Activated CD4-positive, alpha-beta T cell treated with anti-CD3 and anti-CD28 coated beads, Interleukin-2, amount 50 U/mL, for 16 hours (primary cell): ENCODE results near the gene HCFC2.
"Not testable (repeated sequence)": the region's sequence is repeated elsewhere in the genome, so short reads cannot be mapped to it uniquely, and the experiment has no call there.

Source experiments
- DNase-seq: peaks from one replicate; pipeline ENCODE4 v3.0.0-alpha.2; 2020

HCFC2 gene

DNA sequence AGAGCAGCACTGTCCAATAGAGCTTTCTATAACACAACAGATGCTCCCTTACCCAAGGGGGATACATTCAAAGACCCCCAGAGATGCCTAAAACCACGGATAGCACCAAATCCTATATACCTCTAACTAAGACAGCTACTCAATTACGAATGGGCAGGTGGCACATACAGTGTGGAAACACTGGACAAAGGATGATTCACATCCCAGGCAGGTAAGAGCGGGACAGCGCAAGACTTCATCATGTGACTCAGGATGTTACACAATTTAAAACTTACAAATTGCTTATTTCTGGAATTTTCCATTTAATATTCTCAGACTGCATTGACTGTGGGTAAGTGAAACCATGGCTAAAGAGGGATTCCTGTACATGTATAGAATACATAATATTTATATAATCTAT, 5.5 kb upstream of the HCFC2 start:
- DNase-seq, result no peak

DNA sequence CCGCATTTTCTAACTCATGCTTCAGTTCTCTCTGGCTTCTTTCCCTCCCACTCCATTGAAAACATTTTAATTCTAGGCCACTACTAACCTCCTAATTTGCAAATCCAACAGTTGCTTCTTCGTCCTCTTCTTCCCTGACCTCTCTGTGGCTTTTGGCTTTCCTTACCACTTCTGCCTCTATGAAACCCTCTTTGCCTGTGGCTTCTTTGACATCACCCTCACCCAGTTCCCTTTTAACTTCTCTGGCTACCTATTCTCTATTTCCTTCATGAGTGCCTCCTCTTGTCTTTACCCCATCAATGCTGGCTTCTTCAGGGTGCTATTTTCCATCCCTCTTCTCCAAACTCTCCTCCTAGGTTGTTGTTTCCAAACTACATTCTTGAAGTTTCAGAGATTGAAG, 4.4 kb upstream of the HCFC2 start:
- DNase-seq, result no peak

DNA sequence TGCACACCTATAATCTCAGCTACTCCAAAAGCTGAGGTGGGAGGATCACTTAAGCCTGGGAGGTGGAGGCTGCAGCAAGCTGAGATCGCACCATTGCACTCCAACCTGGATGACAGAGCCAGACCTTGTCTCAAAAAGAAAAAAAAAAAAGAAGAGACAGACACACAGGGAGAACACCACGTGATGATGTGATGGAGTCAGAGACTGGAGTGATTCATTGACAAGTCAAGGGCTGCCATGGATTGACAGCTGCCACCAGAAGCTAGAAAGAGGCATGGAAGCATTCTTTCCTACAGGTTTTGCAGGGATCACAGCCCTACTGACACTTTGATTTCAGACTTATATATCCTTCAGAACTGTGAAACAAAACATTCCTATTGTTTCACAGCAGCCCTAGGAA, 3.5 kb upstream of the HCFC2 start:
- DNase-seq, result no peak

DNA sequence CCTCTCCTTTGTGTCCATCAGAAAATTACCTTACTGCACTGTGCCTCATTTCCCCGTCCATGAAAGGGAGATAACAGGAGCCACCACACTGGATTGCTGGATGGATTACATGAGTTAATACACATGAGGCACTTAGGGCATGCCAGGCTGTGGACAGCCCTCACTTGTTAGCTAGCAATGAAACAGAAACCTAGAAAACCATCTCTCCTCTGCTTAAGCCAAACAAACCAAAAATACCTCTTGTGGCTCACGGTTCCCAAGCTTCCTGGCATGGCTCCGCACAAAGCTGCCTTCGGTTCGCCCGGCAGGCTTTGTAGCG, 660 bp upstream of the HCFC2 start:
- peak; percentile 22 for DNase-seq

- peak; percentile 2 for DNase-seq
Measured at GRCh38 chr12:104064842-104065427, 604 bp downstream of the HCFC2 start.

- no peak for DNase-seq
Measured at GRCh38 chr12:104072099-104072498, 7.8 kb downstream of the HCFC2 start.

GRCh38 chr12:104073699-104074098, 9.4 kb downstream of the HCFC2 start:
- DNase-seq, result no peak

DNA sequence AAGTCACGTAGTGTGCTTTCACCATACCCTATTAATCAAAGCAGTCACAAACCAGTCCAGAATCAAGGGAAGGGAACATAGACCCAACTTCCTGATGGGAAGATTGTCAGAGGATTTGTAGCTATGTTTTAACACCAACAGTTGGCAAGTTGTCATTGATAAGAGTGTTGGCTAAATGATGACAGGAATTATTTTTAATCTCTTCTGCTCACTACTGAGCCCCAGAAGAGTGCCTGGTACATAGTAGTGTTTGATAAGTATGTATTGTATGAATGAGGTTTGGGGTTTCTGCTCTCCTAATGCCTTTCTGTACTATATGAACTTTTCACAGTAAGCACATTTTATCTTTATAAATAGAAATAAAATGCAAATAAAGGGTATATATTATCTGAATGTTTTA, 14.7 kb downstream of the HCFC2 start:
- DNase-seq, result no peak

GRCh38 chr12:104080764-104081163, 16.4 kb downstream of the HCFC2 start:
- no peak for DNase-seq

DNA sequence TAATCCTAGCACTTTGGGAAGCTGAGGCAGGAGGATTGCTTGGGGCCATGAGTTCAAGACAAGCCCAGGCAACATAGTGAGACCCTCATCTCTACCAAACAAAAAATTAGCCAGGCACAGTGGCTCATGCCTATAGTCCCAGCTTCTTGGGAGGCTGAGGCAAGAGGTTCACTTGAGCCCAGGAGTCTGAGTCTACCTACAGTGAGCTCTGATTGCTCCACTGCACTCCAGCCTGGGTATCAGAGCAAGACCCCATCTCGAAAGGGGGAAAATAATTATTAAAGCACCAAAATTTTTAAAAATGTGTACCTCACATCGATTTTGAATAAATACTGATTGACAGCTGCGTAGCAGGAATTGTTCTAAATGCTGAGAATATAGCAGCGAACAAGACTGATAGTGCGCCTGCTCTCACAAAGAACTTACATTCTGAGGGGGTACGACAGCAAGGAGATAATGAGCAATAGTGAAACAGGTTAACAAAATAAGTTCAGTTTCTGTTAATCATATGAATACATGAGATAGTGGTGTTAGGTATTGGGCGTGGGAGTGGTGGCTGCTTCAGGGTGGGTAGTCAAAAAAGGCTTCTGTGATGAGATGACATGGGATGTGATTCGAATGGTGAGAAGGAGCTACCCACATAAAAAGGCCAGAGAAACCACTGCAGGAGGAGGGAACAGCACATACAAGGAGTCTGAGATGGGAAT, 19.6 kb downstream of the HCFC2 start:
- peak; percentile 84 for DNase-seq

DNA sequence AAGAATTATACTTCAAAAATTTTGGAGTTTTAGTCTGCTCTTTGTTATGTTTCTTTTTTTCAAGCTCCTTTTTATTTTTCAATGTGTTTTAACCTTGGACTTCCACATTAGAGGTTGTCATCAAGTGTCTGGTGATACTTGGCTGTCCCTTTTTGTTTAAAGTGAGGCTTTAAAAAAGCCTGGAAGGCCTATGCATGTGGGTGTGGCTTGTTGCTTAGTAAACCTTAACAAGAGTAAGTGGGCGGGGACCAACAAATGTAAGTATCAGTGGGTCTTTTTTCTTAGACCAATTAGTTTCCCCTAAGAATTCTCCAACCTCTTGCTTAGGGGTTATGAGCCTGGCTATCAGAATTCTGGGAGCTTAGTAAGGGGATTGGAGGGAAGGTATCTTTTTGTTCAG, 26.4 kb downstream of the HCFC2 start:
- no peak for DNase-seq

- no peak for DNase-seq
Measured at GRCh38 chr12:104091136-104091535, 26.8 kb downstream of the HCFC2 start.

DNA sequence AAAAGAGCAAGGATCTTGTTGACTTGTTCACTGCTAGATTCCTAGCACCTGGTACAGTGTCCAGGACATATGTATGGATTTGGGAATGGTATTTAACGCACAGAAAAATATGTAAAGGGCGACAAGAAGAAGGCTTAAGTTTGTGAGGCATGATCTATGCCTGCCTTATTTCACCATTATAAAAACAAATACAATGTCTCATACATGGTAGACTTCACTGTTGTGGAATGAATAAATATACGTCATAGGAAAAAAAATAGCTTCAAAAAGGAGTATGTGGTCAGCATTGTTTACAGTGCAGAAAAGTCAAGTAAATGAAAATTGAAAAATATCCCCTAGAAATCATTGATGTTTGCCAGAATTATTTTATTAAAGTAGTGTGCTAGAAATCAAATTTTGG, 30.0 kb downstream of the HCFC2 start:
- DNase-seq, result no peak

- peak; percentile 5 for DNase-seq
Measured at GRCh38 chr12:104095289-104095688, 31.0 kb downstream of the HCFC2 start.

- DNase-seq, result no peak
Measured at GRCh38 chr12:104097954-104098353, 33.6 kb downstream of the HCFC2 start.

GRCh38 chr12:104105461-104105860, 41.1 kb downstream of the HCFC2 start:
- no peak for DNase-seq

- no peak for DNase-seq
Measured at GRCh38 chr12:104106965-104107364, 42.6 kb downstream of the HCFC2 start.

DNA sequence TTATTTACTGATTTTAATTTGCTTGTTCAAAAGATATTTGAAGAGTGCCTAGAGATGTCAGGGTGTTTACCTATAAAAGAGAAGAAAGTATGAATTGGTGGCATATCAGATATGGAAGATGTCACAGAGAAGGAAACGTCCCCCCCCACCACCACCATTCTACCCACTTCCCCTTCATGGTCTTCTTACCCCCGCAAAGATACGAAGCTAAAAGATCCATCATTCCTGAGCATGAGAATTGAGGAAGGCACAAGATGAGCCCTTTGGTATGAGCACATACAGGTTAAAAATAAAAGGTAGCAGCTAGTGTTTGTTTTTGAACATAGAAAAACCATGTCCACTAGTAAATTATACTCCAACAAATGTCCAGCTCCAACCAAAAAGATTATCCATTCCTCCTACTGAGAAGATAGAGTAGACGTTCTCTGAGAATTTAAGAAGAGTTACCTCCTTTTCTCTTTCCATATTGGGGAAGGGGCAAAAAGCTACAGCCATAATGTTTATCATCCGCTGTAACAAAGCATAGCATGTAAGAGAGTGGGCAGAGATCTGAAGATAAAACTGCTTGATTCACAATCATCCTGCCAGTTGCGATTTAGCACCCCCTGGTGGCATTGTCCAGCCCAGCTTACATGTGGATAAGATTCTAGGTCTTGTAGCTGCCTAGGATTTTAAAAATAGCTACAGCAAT, 44.6 kb downstream of the HCFC2 start:
- DNase-seq, result peak; percentile 82

DNA sequence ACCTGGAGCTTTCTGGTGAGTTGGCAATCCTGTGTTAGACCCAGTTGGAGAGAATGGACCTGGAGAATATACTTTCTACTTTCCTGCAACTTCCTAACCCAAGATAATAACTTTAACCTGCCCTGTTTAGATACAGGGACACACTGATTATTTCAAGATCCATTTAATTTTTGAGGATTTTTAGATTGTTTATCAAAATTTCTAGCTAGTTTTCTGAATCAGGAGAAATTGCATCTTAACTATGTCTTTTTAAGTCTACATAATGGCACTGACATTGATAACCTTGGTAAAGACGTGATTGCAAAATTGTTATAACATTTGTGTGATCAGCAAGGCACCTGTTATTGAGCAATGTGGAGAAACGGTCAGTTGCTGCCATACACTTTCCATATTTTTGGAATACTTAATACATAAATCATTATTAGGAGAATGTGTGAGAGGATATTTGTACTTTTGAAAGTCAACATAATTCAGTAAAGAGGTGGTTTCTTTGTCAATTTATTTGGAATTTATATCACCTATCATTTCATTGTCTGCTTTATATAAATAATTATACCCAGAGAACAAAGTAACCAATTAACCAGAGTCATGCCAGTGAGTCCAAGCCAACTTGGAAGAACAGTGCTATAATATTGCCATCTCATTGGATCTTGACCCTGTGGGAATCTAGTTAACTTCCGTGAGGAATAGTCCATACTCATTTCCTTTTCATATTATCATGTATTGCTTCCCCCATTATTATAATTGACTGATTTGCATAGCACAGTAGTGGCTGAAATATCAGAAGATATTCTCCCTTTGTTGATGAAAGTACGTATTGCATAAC, 45.3 kb downstream of the HCFC2 start:
- DNase-seq, result no peak

DNA sequence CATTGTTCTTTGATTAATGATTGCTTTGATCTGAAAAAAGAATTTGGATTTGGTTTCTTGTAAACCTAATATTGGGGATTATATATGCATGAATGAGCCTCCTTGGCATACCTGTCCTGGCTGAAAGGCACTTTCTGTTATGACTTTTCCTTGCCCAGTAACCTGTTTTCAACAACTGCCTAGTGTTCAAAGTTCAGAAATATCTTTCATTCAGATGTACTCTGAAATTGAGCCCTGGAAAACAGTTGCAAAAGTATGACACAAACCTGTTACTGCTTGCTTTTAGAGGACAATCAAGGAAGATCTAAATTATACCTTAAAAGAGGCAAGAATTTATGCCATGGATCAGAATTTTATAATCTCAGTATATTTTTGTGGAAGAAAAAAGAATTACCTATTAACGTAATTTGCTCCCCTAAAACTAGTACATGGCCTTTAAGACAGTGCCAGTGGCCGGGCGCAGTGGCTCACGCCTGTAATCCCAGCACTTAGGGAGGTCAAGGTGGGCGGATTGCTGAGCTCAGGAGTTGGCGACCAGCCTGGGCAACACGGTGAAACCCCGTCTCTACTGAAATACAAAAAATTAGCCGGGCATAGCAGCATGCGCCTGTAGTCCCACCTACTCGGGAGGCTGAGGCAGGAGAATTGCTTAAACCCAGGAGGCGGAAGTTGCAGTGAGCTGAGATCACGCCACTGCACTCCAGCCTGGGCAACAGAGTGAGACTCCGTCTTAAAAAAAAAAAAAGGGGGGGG, 50.7 kb downstream of the HCFC2 start:
- not testable (repeated sequence) for DNase-seq

DNA sequence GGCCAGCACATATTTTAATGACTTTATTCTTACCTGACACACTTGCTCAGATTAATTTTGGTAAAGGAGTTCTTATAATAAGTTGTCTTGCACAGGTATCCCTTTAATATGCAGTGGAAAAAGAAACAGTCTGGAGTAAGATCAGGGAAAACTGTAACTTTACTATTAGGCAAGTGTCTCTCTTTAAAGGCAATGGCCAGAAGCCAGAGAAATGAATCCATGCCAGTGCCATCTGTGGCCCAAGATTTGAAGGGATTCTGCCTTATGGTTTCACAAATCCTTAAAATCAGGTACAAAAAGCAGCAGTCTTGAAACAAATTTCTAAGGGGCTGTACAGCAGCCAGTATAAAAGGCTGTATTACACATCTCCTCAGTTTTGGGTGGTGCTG, 51.2 kb downstream of the HCFC2 start:
- DNase-seq, result no peak

- no peak for DNase-seq
Measured at GRCh38 chr12:104121001-104121400, 56.7 kb downstream of the HCFC2 start.

GRCh38 chr12:104122298-104122697, 58.0 kb downstream of the HCFC2 start:
- no peak for DNase-seq
